Measurements from ENCODE around the gene TTC28.

The TTC28 gene

GRCh38 chr22:28600546-28601143 is 79.0 kb downstream of the TTC28 start:
- TF ChIP-seq USF1 (IDR thresholded peaks at IDR 0.05) (no peak), RAD21 (IDR thresholded peaks at IDR 0.05; ENCODE audit: low read depth) (peak; percentile 75)

- TF ChIP-seq, protein P1, sequence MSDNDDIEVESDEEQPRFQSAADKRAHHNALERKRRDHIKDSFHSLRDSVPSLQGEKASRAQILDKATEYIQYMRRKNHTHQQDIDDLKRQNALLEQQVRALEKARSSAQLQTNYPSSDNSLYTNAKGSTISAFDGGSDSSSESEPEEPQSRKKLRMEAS (IDR thresholded peaks at IDR 0.05) = no peak
- no peak for TF ChIP-seq USF1 (IDR thresholded peaks at IDR 0.05)
- TF ChIP-seq CEBPB (IDR thresholded peaks at IDR 0.05) = no peak
- no peak for TF ChIP-seq RAD21 (IDR thresholded peaks at IDR 0.05; ENCODE audit: low read depth)
- TF ChIP-seq TCF12 (IDR thresholded peaks at IDR 0.05; ENCODE audit: low read depth) = no peak
- no peak for TF ChIP-seq TEAD4 (IDR thresholded peaks at IDR 0.05)
- no peak for TF ChIP-seq FOXM1 (IDR thresholded peaks at IDR 0.05; ENCODE audit: borderline replicate concordance, low read depth)
- TF ChIP-seq EP300 (IDR thresholded peaks at IDR 0.05; ENCODE audit: borderline replicate concordance) = no peak
- TF ChIP-seq EGR1 (IDR thresholded peaks at IDR 0.05) = no peak
- TF ChIP-seq YY1 (IDR thresholded peaks at IDR 0.05; ENCODE audit: low read depth) = no peak
- no peak for TF ChIP-seq TAF1 (IDR thresholded peaks at IDR 0.05; ENCODE audit: low read depth)
- no peak for TF ChIP-seq ZBTB7A (IDR thresholded peaks at IDR 0.05; ENCODE audit: low read depth)
- no peak for TF ChIP-seq NFIC (IDR thresholded peaks at IDR 0.05)
- TF ChIP-seq, protein P2, sequence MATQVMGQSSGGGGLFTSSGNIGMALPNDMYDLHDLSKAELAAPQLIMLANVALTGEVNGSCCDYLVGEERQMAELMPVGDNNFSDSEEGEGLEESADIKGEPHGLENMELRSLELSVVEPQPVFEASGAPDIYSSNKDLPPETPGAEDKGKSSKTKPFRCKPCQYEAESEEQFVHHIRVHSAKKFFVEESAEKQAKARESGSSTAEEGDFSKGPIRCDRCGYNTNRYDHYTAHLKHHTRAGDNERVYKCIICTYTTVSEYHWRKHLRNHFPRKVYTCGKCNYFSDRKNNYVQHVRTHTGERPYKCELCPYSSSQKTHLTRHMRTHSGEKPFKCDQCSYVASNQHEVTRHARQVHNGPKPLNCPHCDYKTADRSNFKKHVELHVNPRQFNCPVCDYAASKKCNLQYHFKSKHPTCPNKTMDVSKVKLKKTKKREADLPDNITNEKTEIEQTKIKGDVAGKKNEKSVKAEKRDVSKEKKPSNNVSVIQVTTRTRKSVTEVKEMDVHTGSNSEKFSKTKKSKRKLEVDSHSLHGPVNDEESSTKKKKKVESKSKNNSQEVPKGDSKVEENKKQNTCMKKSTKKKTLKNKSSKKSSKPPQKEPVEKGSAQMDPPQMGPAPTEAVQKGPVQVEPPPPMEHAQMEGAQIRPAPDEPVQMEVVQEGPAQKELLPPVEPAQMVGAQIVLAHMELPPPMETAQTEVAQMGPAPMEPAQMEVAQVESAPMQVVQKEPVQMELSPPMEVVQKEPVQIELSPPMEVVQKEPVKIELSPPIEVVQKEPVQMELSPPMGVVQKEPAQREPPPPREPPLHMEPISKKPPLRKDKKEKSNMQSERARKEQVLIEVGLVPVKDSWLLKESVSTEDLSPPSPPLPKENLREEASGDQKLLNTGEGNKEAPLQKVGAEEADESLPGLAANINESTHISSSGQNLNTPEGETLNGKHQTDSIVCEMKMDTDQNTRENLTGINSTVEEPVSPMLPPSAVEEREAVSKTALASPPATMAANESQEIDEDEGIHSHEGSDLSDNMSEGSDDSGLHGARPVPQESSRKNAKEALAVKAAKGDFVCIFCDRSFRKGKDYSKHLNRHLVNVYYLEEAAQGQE (IDR thresholded peaks at IDR 0.05; ENCODE audit: low read depth) = no peak
- TF ChIP-seq CREB1 (IDR thresholded peaks at IDR 0.05; ENCODE audit: low read depth) = no peak
Observed at GRCh38 chr22:28599693-28600092, 79.9 kb downstream of the TTC28 start.

DNA sequence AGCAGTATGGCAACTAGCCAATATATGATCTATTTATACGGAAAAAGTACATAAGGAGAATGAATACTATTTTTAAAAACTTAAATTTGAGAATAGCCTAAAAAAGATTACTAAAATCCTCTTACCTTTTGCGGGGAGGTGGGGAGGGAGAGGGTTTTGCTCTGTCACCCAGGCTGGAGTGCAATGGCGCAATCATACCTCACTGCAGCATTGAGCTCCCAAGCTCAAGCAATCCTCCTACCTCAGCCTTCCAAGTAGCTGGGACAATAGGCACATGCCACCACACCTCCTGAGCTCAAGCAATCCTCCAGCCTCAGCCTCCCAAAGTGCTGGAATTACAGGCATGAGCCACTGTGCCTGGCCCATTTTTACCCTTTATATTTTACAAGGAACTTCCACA is 82.0 kb downstream of the TTC28 start:
- no peak for TF ChIP-seq TAF1 (IDR thresholded peaks at IDR 0.05; ENCODE audit: low read depth)
- TF ChIP-seq, protein P1 (IDR thresholded peaks at IDR 0.05) = no peak
- TF ChIP-seq NFIC (IDR thresholded peaks at IDR 0.05) = no peak
- no peak for TF ChIP-seq FOXM1 (IDR thresholded peaks at IDR 0.05; ENCODE audit: borderline replicate concordance, low read depth)
- no peak for TF ChIP-seq TCF12 (IDR thresholded peaks at IDR 0.05; ENCODE audit: low read depth)
- 0 out of 2 replicates have a peak, but pooled peaks have one; percentile 23 for TF ChIP-seq CEBPB (IDR thresholded peaks at IDR 0.05)
- no peak for TF ChIP-seq YY1 (IDR thresholded peaks at IDR 0.05; ENCODE audit: low read depth)

DNA sequence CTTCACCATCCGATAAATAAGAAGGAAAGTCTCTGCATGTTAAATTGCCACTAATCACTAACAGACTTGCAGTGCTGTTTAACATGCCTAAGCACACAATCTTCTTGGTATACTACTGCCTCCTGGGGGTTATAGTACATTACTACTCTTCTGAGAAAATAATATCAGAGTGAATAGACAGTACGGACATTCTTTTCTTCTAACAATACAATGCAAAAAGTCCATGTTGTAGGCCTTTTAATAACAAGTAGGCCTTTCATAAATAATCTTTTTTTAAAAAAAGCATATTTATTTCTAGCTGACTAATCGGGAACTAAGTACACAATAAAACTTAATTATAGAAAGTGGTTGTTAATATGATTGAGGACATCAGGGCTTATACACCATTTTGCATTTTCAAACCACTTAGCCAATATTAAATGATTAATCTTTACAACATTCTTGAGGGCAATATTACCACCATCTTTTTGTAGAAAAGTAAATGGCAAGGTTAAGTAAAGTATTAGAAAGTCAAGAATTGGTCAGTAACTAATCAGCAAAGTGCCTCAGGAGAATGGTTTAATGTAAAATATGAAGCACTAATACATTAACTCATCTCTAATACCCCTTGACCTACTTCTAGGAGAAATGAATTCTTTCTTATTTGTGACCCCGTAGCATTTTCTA is 84.7 kb downstream of the TTC28 start:
- TF ChIP-seq CREB1 (IDR thresholded peaks at IDR 0.05; ENCODE audit: low read depth) (no peak), RAD21 (IDR thresholded peaks at IDR 0.05; ENCODE audit: low read depth) (peak; percentile 93)

- TF ChIP-seq CREB1 (IDR thresholded peaks at IDR 0.05; ENCODE audit: low read depth) (no peak), ZBTB7A (IDR thresholded peaks at IDR 0.05; ENCODE audit: low read depth) (no peak), EP300 (IDR thresholded peaks at IDR 0.05; ENCODE audit: borderline replicate concordance) (no peak), CEBPB (IDR thresholded peaks at IDR 0.05) (no peak), TAF1 (IDR thresholded peaks at IDR 0.05; ENCODE audit: low read depth) (no peak), USF1 (IDR thresholded peaks at IDR 0.05) (no peak), RAD21 (IDR thresholded peaks at IDR 0.05; ENCODE audit: low read depth) (no peak), TCF12 (IDR thresholded peaks at IDR 0.05; ENCODE audit: low read depth) (no peak), NFIC (IDR thresholded peaks at IDR 0.05) (no peak), EGR1 (IDR thresholded peaks at IDR 0.05) (no peak), FOXM1 (IDR thresholded peaks at IDR 0.05; ENCODE audit: borderline replicate concordance, low read depth) (no peak), YY1 (IDR thresholded peaks at IDR 0.05; ENCODE audit: low read depth) (no peak), TEAD4 (IDR thresholded peaks at IDR 0.05) (no peak)
- TF ChIP-seq, protein P1 (IDR thresholded peaks at IDR 0.05) = no peak
- TF ChIP-seq, protein P2 (IDR thresholded peaks at IDR 0.05; ENCODE audit: low read depth) = no peak
Observed at GRCh38 chr22:28594076-28594796, 85.4 kb downstream of the TTC28 start.
